ENCODE measurements around the gene HSD17B2.
A peak's percentile ranks its signal among the peaks of the same experiment; 100 is the strongest.

HSD17B2 gene, protein sequence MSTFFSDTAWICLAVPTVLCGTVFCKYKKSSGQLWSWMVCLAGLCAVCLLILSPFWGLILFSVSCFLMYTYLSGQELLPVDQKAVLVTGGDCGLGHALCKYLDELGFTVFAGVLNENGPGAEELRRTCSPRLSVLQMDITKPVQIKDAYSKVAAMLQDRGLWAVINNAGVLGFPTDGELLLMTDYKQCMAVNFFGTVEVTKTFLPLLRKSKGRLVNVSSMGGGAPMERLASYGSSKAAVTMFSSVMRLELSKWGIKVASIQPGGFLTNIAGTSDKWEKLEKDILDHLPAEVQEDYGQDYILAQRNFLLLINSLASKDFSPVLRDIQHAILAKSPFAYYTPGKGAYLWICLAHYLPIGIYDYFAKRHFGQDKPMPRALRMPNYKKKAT

DNA sequence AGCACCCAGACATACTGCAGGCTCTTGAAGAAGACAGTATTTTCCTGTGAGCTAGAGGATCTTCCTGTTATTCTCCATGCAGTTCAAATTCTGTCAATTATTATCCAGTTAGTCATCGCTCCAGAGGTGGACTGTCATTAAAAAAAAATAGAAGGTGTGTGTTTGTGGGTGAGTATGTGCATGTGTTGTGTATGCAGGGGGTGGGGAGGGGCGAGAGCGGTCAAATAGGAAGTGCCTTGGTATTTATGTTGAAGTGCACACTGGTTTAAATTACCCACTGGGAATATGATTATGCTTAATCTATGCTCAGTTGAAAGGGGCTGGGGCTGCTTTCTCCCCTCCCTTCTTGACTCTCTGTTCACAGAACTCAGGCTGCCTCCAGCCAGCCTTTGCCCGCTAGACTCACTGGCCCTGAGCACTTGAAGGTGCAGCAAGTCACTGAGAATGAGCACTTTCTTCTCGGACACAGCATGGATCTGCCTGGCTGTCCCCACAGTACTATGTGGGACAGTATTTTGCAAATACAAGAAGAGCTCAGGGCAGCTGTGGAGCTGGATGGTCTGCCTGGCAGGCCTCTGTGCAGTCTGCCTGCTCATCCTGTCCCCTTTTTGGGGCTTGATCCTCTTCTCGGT lies at the start of gene HSD17B2:
HSD17B2 (plus strand) TSS at position 273 of the 632 bp plus-strand sequence; CDS start at position 445, 172 bp downstream.
- Histone ChIP-seq H3K4me3 (ENCODE audit: severe bottlenecking) (no peak within 1 kb of the TSS), H3K36me3 (ENCODE audit: low read depth) (no peaks in the 10 kb centered on the region), H3K4me1 (ENCODE audit: insufficient read depth, poor library complexity, severe bottlenecking) (peaks cover 19% of the 10 kb centered on the region), H3K9me3 (ENCODE audit: severe bottlenecking) (no peaks in the 10 kb centered on the region), H3K27ac (ENCODE audit: poor library complexity, severe bottlenecking) (peak within 1 kb of the TSS; percentile 5), H3K27me3 (ENCODE audit: insufficient read depth, poor library complexity, severe bottlenecking) (no peaks in the 10 kb centered on the region)
- ATAC-seq (ENCODE audit: low read depth) (peak; percentile 85), DNase-seq (ENCODE audit: low spot score) (no peak)
- TF ChIP-seq, protein P1, sequence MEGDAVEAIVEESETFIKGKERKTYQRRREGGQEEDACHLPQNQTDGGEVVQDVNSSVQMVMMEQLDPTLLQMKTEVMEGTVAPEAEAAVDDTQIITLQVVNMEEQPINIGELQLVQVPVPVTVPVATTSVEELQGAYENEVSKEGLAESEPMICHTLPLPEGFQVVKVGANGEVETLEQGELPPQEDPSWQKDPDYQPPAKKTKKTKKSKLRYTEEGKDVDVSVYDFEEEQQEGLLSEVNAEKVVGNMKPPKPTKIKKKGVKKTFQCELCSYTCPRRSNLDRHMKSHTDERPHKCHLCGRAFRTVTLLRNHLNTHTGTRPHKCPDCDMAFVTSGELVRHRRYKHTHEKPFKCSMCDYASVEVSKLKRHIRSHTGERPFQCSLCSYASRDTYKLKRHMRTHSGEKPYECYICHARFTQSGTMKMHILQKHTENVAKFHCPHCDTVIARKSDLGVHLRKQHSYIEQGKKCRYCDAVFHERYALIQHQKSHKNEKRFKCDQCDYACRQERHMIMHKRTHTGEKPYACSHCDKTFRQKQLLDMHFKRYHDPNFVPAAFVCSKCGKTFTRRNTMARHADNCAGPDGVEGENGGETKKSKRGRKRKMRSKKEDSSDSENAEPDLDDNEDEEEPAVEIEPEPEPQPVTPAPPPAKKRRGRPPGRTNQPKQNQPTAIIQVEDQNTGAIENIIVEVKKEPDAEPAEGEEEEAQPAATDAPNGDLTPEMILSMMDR (IDR thresholded peaks at IDR 0.05; ENCODE audit: poor library complexity, severe bottlenecking): no peak

DNA sequence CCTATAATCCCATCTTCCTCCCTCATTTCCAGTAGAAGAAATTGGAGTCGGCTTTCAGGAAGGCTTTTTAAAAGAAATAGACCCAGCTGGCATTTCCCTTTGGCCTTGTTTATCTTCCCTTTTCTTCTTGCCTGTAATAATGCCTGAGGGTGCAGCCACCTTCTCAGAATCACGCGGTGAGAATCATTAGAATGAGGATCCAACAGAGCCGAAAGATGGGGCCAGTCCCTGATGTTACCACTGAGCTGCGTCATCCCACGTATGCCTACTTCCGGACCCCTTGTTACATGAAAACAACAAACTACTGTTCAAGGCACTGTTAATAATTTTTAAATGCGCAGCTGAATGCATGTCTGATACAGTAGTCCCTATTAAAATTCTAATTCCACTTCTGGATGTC lies 47.9 kb upstream of the HSD17B2 start:
- TF ChIP-seq, protein P1 (IDR thresholded peaks at IDR 0.05; ENCODE audit: poor library complexity, severe bottlenecking): no peak
- Histone ChIP-seq H3K4me3 (ENCODE audit: severe bottlenecking) (no peak overlapping the region), H3K27me3 (ENCODE audit: insufficient read depth, poor library complexity, severe bottlenecking) (peaks cover 3% of the 10 kb centered on the region), H3K9me3 (ENCODE audit: severe bottlenecking) (no peaks in the 10 kb centered on the region), H3K27ac (ENCODE audit: poor library complexity, severe bottlenecking) (no peak overlapping the region), H3K36me3 (ENCODE audit: low read depth) (no peaks in the 10 kb centered on the region), H3K4me1 (ENCODE audit: insufficient read depth, poor library complexity, severe bottlenecking) (no peaks in the 10 kb centered on the region)
- no peak for DNase-seq (ENCODE audit: low spot score)
- no peak for ATAC-seq (ENCODE audit: low read depth)

DNA sequence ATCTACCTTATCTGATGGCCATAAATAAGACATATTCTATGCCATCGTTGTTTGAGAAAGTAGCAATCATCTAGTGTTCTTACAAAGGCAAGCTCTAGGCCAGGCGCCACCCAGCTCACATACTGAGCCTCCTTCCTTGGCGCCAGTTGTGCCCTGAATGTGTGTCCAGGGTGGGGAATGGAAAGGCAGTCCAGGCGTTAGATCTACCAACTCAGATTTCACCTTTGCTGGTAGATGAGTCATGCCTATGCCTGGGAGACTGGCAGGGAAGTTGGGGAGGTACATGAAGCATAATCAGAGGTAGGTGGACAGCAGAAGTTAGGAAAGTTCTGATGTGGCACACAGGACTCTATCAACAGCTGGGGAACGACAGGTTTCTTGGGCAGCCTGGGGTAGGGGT lies 47.3 kb upstream of the HSD17B2 start:
- DNase-seq (ENCODE audit: low spot score): no peak
- H3K27me3 ChIP-seq (ENCODE audit: insufficient read depth, poor library complexity, severe bottlenecking): peaks cover 3% of the 10 kb centered on the region
- no peaks in the 10 kb centered on the region for H3K36me3 ChIP-seq (ENCODE audit: low read depth)
- ATAC-seq (ENCODE audit: low read depth): no peak
- H3K4me3 ChIP-seq (ENCODE audit: severe bottlenecking): no peak overlapping the region
- TF ChIP-seq, protein P1 (IDR thresholded peaks at IDR 0.05; ENCODE audit: poor library complexity, severe bottlenecking): no peak
- no peak overlapping the region for H3K27ac ChIP-seq (ENCODE audit: poor library complexity, severe bottlenecking)
- H3K9me3 ChIP-seq (ENCODE audit: severe bottlenecking): no peaks in the 10 kb centered on the region
- no peaks in the 10 kb centered on the region for H3K4me1 ChIP-seq (ENCODE audit: insufficient read depth, poor library complexity, severe bottlenecking)

DNA sequence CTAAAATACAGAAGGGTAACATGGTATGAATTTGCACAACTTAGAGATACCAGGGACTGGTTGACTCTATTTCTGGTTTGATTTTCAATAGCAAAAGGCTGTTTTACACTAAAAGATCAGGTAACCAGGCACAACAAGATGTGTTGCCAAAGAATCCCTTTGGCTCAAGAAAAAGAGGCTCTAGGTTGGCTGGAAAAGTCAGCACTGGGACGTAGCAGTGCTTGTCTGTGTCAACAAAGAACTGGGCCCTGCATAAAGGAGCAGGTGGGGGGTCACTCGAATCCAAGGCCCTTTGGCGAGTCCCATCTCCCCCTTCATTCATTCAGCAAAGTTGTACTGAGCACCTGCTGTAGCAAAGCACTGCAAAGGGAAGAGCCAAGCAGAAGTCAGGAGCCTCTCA lies 42.2 kb upstream of the HSD17B2 start:
- Histone ChIP-seq H3K4me1 (ENCODE audit: insufficient read depth, poor library complexity, severe bottlenecking) (peaks cover 21% of the 10 kb centered on the region), H3K4me3 (ENCODE audit: severe bottlenecking) (no peak overlapping the region), H3K27ac (ENCODE audit: poor library complexity, severe bottlenecking) (no peak overlapping the region), H3K9me3 (ENCODE audit: severe bottlenecking) (no peaks in the 10 kb centered on the region), H3K27me3 (ENCODE audit: insufficient read depth, poor library complexity, severe bottlenecking) (no peaks in the 10 kb centered on the region), H3K36me3 (ENCODE audit: low read depth) (0 out of 2 replicates have a peak, but pooled peaks cover 3% of the 10 kb centered on the region)
- TF ChIP-seq, protein P1 (IDR thresholded peaks at IDR 0.05; ENCODE audit: poor library complexity, severe bottlenecking): no peak
- DNase-seq (ENCODE audit: low spot score): no peak
- no peak for ATAC-seq (ENCODE audit: low read depth)
